HG03342 (cell line): Measurements from ENCODE around the gene ZBTB7A.

Experiments
- ATAC-seq: cut with Tn5 transposase; IDR thresholded peaks from one replicate; pipeline ENCODE4 v1.9.1; 2021; ENCODE audit warnings: mild to moderate bottlenecking, moderate library complexity; ENCODE audit not compliant: unreplicated experiment

Gene ZBTB7A

DNA sequence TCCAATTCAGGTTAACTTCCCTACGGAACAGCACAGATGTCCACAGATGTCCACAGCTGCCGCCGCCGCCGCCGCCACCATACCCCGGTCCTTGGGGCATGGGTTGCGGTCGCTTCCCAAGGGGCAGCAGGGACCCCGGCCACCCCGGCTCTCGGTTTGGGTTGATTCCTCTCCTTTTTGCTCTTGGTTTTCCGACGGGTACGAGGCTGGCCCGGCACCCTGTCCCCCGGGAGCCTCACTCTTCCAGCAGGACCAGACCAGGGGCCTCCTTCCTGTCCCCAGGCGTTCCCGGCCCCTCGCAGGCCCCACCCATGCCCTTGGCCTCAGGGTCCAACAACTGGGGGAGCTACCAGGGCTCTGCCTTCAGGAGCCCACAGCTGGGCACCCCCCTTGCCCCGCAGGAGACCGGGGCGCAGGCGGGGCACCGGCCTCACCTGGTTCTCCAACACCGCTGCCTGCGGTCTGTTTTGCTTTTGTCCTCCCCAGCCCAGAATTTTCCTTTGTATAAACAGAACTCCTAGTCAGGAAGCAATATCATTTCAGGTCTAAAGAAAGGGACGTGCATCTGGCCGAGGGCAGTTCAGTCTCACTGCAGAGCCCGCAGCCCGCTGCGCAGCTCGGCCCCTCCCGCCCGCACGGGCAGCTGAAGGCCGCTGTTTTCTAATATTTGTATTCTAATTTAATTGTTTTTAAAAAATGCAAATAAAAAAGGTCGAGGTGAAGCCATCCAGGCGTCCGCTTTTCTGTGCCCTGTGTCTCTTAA, 27.9 kb downstream of the ZBTB7A start:
- no peak for ATAC-seq

GRCh38 chr19:4038057-4038456, 28.6 kb downstream of the ZBTB7A start:
- no peak for ATAC-seq

DNA sequence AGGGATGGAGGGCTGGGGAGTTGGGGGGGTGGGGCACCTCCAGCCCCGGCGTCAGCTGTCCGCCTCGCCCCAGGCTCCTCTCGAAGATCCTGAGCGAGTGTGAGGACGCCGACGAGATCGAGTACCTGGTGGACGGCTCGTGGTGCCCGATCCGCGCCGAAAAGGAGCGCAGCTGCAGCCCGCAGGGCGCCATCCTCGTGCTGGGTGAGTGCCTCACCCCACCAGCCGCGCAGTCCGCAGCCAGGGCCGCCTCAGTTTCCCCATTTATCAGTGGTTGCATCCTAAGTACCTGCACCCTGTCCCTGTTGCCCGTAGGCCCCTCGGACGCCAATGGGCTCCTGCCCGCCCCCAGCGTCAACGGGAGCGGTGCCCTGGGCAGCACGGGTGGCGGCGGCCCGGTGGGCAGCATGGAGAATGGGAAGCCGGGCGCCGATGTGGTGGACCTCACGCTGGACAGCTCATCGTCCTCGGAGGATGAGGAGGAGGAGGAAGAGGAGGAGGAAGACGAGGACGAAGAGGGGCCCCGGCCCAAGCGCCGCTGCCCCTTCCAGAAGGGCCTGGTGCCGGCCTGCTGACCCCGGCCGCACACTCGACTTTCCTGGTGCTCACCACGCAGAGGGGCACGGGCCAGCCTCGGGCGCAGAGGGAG, 29.3 kb downstream of the ZBTB7A start:
- ATAC-seq, result no peak

GRCh38 chr19:4036576-4037300, 30.0 kb downstream of the ZBTB7A start:
- ATAC-seq, result no peak

- ATAC-seq, result no peak
Measured at GRCh38 chr19:4035582-4035981, 31.1 kb downstream of the ZBTB7A start.

GRCh38 chr19:4035018-4035566, 31.6 kb downstream of the ZBTB7A start:
- ATAC-seq, result no peak

GRCh38 chr19:4034048-4035017, 32.4 kb downstream of the ZBTB7A start:
- no peak for ATAC-seq

DNA sequence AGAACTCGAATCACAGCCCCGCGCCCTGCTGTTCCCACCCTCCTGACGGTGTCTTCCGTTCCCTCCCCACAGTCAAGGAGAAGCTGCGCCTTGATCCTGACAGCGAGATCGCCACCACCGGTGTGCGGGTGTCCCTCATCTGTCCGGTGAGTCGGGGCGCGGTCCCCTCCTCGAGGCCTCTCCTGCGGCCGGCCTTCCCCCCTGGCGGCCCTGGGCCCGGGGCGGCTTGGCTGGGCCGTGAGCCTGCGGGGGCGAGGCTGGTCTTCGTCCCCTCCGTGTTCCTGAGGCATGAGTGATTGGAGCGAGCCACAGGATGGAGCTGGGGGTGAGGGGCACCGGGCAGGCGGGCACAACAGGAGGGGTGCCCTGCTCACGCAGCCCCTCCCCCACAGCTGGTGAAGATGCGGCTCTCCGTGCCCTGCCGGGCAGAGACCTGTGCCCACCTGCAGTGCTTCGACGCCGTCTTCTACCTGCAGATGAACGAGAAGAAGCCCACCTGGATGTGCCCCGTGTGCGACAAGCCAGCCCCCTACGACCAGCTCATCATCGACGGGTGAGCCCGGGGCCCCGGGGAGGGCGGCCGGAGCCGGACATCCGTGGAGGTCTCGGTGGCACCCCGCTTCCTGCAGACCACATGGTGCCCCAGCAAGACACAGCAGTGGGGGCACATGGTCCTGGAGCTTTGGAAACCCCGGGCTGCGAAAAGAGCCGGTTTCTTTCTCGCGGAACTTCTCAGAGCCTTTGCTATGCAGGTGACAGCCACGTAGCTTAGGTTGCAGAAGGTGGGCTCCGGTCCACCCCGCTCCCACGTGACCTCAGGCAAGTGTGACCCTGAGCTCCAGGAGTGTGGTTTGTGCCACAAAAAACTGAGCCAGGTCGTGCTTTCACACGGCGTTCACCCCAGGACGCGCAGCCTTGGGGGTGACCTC, 33.4 kb downstream of the ZBTB7A start:
- ATAC-seq, result no peak

DNA sequence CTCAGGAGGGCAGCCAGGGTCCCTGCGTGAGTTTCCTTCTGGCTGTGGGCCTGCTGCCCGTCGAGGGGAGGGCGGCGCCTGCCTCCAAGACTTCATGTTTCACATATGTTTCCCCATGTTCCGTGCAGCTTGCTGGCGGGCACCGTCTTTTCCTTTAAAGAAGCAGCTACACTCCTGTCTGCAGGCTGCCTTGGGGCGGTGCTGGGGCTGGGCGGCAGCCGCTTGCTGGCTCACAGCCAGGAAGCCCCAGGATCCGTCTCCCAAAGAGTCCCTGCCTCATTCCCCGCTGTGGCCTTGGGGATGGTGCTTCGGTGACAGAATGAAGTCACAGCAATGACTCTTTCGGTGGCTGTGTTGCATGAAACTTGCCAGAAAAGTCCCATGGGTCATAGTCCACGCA, 34.3 kb downstream of the ZBTB7A start:
- ATAC-seq, result no peak

GRCh38 chr19:4031420-4031819, 35.3 kb downstream of the ZBTB7A start:
- ATAC-seq, result no peak

DNA sequence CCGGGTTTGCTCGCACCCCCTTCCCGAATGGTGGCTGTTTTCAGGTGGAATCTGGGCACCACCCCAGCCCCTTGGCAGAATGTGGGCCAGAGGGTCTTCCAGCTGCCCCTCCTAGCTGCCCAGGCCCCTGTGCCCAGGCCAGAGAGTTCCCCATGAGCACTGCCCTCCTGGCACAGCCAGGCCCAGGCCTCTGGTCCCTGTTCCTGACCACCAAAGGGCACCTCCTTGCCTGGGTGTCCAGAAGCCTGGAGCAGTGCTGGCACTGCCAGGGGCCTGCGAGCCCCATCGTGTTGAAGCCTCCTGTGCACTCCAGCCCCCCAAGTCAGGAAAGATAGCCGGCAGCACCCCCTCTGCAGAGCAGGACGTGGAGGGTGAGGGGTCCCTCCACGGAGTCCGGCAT, 35.7 kb downstream of the ZBTB7A start:
- no peak for ATAC-seq

GRCh38 chr19:4030552-4030951, 36.1 kb downstream of the ZBTB7A start:
- no peak for ATAC-seq

- no peak for ATAC-seq
Measured at GRCh38 chr19:4029247-4029614, 37.5 kb downstream of the ZBTB7A start.

DNA sequence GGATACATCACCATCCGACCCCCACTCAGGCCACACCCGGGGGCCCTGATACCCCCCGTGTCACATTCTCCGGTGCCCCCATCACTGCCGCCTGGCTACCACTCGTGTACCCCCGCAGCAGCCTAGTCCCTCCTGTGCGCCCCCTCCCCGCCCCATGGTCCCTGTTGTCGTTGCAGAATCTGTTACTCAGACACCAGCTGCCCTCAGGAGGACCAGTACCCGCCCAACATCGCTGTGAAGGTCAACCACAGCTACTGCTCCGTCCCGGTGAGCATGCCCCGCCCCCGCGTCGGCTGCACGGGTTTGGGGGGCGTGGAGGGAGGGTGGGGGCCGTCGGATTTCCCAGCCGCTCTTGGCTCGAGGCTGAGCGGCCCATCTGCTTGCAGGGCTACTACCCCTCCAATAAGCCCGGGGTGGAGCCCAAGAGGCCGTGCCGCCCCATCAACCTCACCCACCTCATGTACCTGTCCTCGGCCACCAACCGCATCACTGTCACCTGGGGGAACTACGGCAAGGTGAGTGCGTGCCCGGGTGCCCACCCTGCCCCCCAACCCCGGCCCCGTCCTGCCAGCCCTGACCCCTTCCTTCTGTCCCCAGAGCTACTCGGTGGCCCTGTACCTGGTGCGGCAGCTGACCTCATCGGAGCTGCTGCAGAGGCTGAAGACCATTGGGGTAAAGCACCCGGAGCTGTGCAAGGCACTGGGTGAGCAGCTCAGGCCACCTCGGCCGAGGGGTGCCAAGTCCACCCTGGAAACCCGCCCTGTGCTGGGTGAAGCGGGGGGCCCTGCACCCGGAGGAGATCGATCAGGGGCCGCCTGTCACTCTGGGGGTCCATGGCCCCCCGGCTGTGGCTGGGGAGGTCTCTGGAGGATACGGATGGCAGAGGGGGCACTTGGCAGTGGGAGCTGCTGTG, 38.1 kb downstream of the ZBTB7A start:
- no peak for ATAC-seq

GRCh38 chr19:4027146-4027545, 39.6 kb downstream of the ZBTB7A start:
- no peak for ATAC-seq

DNA sequence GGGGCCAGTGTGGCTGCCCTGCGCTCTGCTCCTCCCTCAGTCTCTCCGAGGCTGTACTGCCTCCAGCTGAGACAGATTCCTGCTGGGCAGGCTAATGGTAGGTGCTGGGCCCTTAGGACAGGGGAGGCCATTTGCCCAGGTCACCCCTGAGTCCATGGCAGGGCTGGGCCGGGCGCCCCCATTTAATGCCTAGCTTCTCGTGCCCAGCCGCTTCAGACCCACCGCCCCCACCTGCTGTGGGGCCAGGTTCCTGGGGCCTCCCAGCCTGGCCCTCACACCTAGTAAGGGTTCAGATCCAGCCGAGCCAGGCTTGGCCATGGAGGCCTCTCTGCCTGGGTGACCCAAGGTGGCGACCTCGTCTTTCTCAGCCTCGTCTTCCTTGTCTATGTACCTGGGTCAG, 41.4 kb downstream of the ZBTB7A start:
- no peak for ATAC-seq

DNA sequence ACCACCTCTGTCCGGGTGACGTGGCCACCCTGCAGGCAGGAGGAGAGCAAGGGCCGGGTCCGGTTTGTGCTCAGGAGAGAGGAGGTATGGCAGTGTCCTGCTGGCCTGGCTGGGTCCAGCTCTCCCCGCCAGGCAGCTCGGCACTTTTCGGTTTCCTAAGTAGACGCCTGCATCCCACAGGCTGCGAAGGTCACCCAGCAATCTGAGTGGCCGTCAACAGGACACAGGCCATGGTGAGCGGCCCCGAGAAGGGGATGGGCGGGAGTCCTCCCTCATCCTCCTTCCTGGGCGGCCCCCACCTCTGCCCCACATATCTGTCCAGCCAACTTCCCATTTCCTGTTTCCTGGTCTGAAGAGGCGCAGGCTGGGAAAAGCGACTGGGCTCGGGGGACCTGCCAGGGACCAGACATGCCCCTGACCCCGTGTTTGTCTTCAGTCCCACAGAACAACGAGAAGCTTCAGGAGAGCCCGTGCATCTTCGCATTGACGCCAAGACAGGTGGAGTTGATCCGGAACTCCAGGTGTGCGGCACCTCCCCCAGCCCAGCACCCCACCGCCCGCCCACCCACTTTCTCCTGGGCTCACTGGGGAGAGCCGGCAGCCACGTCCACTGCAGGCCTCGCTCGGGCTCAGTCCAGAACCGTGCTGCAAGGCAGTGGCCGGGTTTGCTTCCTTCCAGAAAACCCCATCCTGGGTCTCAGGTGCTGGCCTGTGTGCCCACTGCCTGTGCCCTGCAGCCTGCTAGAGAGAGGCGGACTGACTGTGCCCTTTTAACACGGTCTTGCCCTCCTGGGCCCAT, 42.9 kb downstream of the ZBTB7A start:
- ATAC-seq, result no peak

DNA sequence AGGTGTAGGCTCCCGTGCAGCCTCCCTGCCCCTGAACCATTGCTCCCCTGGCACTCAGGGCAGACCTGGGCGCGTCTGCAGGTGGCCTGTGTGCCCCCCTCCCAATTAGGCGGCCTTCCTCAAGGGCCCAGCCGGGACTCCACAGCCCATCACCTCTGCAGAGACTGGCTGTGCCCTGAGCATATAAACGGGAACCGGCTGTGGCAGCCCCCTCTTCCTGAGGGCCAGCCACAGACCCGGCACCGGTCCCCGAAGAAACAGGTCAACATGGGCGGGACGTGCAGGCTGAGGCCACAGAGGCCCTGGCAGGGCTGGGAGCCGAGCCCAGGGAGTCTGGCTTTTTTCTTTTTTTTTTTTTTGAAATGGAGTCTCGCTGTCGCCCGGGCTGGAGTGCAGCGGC, 47.1 kb downstream of the ZBTB7A start:
- ATAC-seq, result no peak
